Upper lobe of left lung (tissue), 4 donors: ENCODE data around the gene COPG2.

ENCODE experiments used
- CTCF ChIP-seq, 6 experiments: fragments of 450-650 bp in 4 of 6; fragments of 200-600 bp in 2 of 6; sonication (generic) in 2 of 6; IDR thresholded peaks; one replicate each; pipeline ENCODE4 v1.5.1; 2016 to 2019; ENCODE audit warnings: antibody characterized with exemption in 6 of 6
- POLR2AphosphoS5 ChIP-seq, 2 donors: sonication (generic); formaldehyde crosslinking; IDR thresholded peaks; one replicate each; pipeline ENCODE4 v1.5.1; 2017; ENCODE audit warnings: antibody characterized with exemption in 2 of 2

GRCh38 chr7:130478991-130479390, 189.6 kb downstream of the COPG2 start:
- TF ChIP-seq POLR2AphosphoS5 (IDR thresholded peaks at IDR 0.05) (no peak), CTCF (IDR thresholded peaks at IDR 0.05) (no peak)
